ENCODE data around the gene PYHIN1. TPM values are rescaled to one million over a fixed set of nuclear protein-coding genes. Genes with fewer than 3 reads are reported as not detected.

Gene PYHIN1
- total RNA-seq, 2 donors from 2014 or later: 0.18 to 0.51 TPM

- TF ChIP-seq CTCF (IDR thresholded peaks at IDR 0.05) (no peak), POLR2A (IDR thresholded peaks at IDR 0.05) (no peak), POLR2AphosphoS5 (IDR thresholded peaks at IDR 0.05) (no peak)
- intact Hi-C loops (cut with DNase I): no loop called here
- Histone ChIP-seq H3K4me3 (no peak overlapping the region), H3K9me3 (no peaks in the 10 kb centered on the region), H3K4me1 (replicated peaks) (no peaks in the 10 kb centered on the region), H3K27me3 (replicated peaks; ENCODE audit: insufficient read depth) (no peaks in the 10 kb centered on the region), H3K27ac (no peak overlapping the region), H3K36me3 (no peaks in the 10 kb centered on the region)
- 97% methylated on average over 1 of the region's 1 CpG for WGBS
- no peak for DNase-seq (ENCODE audit: low spot score)
Measured at GRCh38 chr1:158941317-158941716, 10.0 kb downstream of the PYHIN1 start.

GRCh38 chr1:158942490-158942889 lies 11.1 kb downstream of the PYHIN1 start:
- H3K36me3 ChIP-seq: no peaks in the 10 kb centered on the region
- TF ChIP-seq POLR2AphosphoS5 (IDR thresholded peaks at IDR 0.05): no peak
- no peak for TF ChIP-seq CTCF (IDR thresholded peaks at IDR 0.05)
- TF ChIP-seq POLR2A (IDR thresholded peaks at IDR 0.05): no peak
- intact Hi-C loops (cut with DNase I): no loop called here
- no peak overlapping the region for H3K4me3 ChIP-seq
- no peaks in the 10 kb centered on the region for H3K9me3 ChIP-seq
- H3K4me1 ChIP-seq (replicated peaks): no peaks in the 10 kb centered on the region
- no peak for DNase-seq (ENCODE audit: low spot score)
- WGBS: 85% methylated on average over 2 of the region's 2 CpGs
- H3K27ac ChIP-seq: no peak overlapping the region
- H3K27me3 ChIP-seq (replicated peaks; ENCODE audit: insufficient read depth): no peaks in the 10 kb centered on the region

- intact Hi-C loops (cut with DNase I): no loop called here
- H3K27me3 ChIP-seq (replicated peaks; ENCODE audit: insufficient read depth): no peaks in the 10 kb centered on the region
- WGBS: 53% methylated on average over 1 of the region's 1 CpG
- H3K27ac ChIP-seq: no peak overlapping the region
- no peak for TF ChIP-seq CTCF (IDR thresholded peaks at IDR 0.05)
- no peak for TF ChIP-seq POLR2AphosphoS5 (IDR thresholded peaks at IDR 0.05)
- TF ChIP-seq POLR2A (IDR thresholded peaks at IDR 0.05): no peak
- no peak overlapping the region for H3K4me3 ChIP-seq
- H3K4me1 ChIP-seq (replicated peaks): no peaks in the 10 kb centered on the region
- no peaks in the 10 kb centered on the region for H3K36me3 ChIP-seq
- no peak for DNase-seq (ENCODE audit: low spot score)
- H3K9me3 ChIP-seq: no peaks in the 10 kb centered on the region
Measured at GRCh38 chr1:158943059-158943458, 11.7 kb downstream of the PYHIN1 start.

GRCh38 chr1:158945061-158945460 lies 13.7 kb downstream of the PYHIN1 start:
- Histone ChIP-seq H3K4me3 (no peak overlapping the region), H3K9me3 (no peaks in the 10 kb centered on the region), H3K27me3 (replicated peaks; ENCODE audit: insufficient read depth) (no peaks in the 10 kb centered on the region), H3K4me1 (replicated peaks) (no peaks in the 10 kb centered on the region), H3K27ac (no peak overlapping the region), H3K36me3 (no peaks in the 10 kb centered on the region)
- 85% methylated on average over 2 of the region's 2 CpGs for WGBS
- intact Hi-C loops (cut with DNase I): no loop called here
- no peak for DNase-seq (ENCODE audit: low spot score)
- TF ChIP-seq POLR2AphosphoS5 (IDR thresholded peaks at IDR 0.05): no peak
- no peak for TF ChIP-seq POLR2A (IDR thresholded peaks at IDR 0.05)
- TF ChIP-seq CTCF (IDR thresholded peaks at IDR 0.05): no peak

GRCh38 chr1:158946785-158947184 lies 15.4 kb downstream of the PYHIN1 start:
- TF ChIP-seq POLR2AphosphoS5 (IDR thresholded peaks at IDR 0.05) (no peak), CTCF (IDR thresholded peaks at IDR 0.05) (no peak), POLR2A (IDR thresholded peaks at IDR 0.05) (no peak)
- H3K4me3 ChIP-seq: no peak overlapping the region
- intact Hi-C loops (cut with DNase I): no loop called here
- H3K27ac ChIP-seq: no peak overlapping the region
- no peak for DNase-seq (ENCODE audit: low spot score)
- H3K4me1 ChIP-seq (replicated peaks): no peaks in the 10 kb centered on the region
- no peaks in the 10 kb centered on the region for H3K36me3 ChIP-seq
- no peaks in the 10 kb centered on the region for H3K9me3 ChIP-seq
- H3K27me3 ChIP-seq (replicated peaks; ENCODE audit: insufficient read depth): no peaks in the 10 kb centered on the region
